Ramos (cell line): ENCODE measurements around the gene FAM209A.
"Not testable (repeated sequence)": the region's sequence is repeated elsewhere in the genome, so short reads cannot be mapped to it uniquely, and the experiment has no call there.

Source experiments
- in situ Hi-C: fragments of 300-500 bp; cut with MboI; formaldehyde crosslinking; loops from one replicate; pipeline ENCODE4 v1.14.3; 2022; ENCODE audit warnings: low sequenced_read_pairs; ENCODE audit not compliant: unreplicated experiment

Gene FAM209A

DNA sequence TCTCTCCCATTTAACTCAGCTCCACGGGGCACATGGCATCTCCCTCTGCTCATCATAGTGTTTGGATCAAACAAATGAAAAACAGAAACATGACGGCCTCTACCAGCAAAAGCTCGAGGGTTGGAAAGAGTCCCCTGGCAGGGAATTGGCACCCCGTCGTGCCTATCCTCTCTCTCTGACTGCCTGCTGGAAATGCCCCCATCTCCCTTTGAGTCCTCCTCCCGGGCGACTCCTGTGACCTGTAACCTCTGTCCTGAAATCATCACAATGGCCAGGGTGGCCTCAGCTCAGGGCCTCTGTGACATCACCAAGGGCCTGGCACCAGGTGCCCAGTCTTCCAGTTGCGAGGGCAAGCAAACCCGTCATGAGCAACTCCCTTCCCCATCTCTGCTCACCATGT, 8.4 kb downstream of the FAM209A start, which contains the start of gene FAM209B:
Gene FAM209B, plus strand, starts transcription at position 301 of the 400 bp plus-strand sequence. Its CDS starts 96 bp downstream, at position 397.
- in situ Hi-C loops = not testable (repeated sequence)

DNA sequence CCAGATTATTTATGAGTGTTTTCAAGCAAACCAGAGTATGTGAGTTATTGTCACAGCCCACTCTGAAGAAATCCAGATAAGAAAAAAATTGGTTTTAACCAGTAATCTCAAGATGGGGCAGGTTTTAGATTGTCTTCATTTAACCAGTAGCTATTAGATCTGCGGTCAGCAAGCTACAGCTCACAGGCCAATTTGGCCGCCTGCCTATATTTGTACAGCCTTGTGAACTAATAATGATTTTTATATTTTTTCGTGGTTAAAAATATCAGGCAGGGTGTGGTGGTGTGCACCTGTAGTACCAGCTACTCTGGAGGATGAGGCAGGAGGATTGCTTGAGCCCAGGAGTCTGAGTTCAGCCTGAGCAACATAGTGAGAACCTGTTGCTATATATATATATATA, 13.5 kb downstream of the FAM209A start:
- in situ Hi-C loops = no loop called here

DNA sequence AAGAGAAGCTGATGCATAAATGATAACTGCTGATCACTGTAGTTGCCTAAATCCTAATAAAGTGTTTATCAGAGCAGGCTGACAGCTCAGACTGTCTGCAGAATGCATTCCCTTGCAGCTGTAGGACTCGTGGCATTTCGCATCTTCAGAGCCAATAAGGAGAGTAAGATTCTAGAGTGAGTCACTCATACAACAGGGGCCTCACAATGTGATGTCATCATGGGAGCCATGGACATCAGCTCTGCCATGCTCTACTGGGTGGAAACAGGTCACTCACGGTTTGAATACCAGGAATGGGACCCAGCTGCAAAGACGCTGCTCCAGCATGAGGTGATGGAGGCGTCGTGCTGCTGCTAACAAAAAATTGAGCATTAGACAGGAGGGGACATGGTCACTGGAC, 15.9 kb downstream of the FAM209A start:
- in situ Hi-C loops = no loop called here

GRCh38 chr20:56542489-56543030, 18.0 kb downstream of the FAM209A start:
- in situ Hi-C loops = no loop called here

- in situ Hi-C loops = loop anchor here (5.0 to 25.0 kb wide), 2 partner anchors 446 to 786 kb away; partner anchors contain the start of gene SPO11
These were observed 27.0 kb downstream of the FAM209A start for GRCh38 chr20:56551571-56551970.

GRCh38 chr20:56552911-56553629, 28.5 kb downstream of the FAM209A start:
- in situ Hi-C loops = loop anchor here (5.0 to 25.0 kb wide), 2 partner anchors 444 to 784 kb away; partner anchors contain the start of gene SPO11

GRCh38 chr20:56554869-56555268, 30.3 kb downstream of the FAM209A start:
- in situ Hi-C loops = loop anchor here (5.0 to 25.0 kb wide), 2 partner anchors 442 to 782 kb away; partner anchors contain the start of gene SPO11

- in situ Hi-C loops = loop anchor here (25.0 kb wide), 1 partner anchor 778 kb away; the partner anchor contains the start of gene SPO11
These were observed 34.4 kb downstream of the FAM209A start for GRCh38 chr20:56558968-56559367.

- in situ Hi-C loops = loop anchor here (25.0 kb wide), 1 partner anchor 773 kb away; the partner anchor contains the start of gene SPO11
These were observed 40.0 kb downstream of the FAM209A start for GRCh38 chr20:56564526-56564925.

DNA sequence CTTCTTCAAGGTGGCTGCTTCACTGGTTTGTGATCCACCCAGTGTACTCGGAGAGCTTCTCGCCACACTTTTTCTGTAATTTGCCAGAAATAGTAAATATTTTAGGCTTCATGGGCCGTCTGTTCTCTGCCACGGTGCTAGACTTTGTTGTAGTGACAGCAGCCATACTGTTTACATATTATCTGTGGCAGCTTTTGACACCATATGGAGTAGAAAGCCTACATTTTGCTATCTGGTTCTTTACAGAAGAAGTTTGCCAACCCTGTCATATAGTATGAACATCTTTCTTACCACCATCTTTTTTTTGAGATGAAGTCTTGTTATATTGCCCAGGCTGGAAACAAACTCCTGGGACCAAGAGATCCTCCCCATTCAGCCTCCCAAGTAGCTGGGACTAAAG, 41.0 kb downstream of the FAM209A start:
- in situ Hi-C loops = loop anchor here (25.0 kb wide), 1 partner anchor 772 kb away; the partner anchor contains the start of gene SPO11

DNA sequence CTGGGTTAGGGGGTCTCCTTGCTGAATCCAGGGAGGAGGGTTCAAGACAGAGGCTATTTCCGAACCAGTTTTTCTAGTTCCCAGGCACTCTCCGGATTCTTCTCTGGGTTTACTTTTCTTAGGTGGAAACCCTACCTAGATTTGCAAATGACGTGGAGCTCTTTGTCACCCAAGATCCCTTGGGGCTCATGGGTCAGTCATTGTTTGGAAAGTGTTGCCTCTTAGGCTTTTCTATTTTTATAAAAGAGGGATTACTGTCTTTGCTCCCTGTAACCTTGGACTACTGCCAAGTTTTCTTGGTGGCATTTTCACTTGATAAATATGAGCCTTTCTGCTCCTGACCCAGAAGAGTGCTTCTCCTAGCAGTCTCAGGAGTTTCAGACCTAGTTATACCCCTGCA, 42.1 kb downstream of the FAM209A start:
- in situ Hi-C loops = loop anchor here (25.0 kb wide), 1 partner anchor 771 kb away; the partner anchor contains the start of gene SPO11

GRCh38 chr20:56570832-56571231, 46.3 kb downstream of the FAM209A start:
- in situ Hi-C loops = loop anchor here (25.0 kb wide), 1 partner anchor 766 kb away; the partner anchor contains the start of gene SPO11

GRCh38 chr20:56572172-56572571, 47.6 kb downstream of the FAM209A start:
- in situ Hi-C loops = loop anchor here (25.0 kb wide), 1 partner anchor 765 kb away; the partner anchor contains the start of gene SPO11

DNA sequence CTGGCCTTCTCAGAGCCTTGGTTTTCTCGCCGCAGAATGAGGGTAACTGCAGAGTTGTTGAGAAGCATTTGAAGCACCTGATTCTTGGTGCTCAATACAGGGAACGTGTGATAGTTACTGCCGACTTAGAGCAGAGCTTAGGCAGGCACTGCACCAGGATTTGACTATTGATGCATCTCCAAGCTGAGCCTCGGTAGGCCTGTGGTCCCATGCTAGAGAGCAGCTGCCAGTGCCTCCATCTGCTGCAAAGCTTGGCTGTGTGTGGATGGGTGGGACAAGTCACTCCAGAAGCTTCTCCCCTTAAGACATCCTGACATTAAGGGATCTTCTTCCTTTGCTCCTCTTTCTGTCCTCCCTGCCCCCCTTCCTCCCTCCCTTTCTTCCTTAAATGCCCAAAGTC, 49.4 kb downstream of the FAM209A start:
- in situ Hi-C loops = loop anchor here (25.0 kb wide), 1 partner anchor 763 kb away; the partner anchor contains the start of gene SPO11

DNA sequence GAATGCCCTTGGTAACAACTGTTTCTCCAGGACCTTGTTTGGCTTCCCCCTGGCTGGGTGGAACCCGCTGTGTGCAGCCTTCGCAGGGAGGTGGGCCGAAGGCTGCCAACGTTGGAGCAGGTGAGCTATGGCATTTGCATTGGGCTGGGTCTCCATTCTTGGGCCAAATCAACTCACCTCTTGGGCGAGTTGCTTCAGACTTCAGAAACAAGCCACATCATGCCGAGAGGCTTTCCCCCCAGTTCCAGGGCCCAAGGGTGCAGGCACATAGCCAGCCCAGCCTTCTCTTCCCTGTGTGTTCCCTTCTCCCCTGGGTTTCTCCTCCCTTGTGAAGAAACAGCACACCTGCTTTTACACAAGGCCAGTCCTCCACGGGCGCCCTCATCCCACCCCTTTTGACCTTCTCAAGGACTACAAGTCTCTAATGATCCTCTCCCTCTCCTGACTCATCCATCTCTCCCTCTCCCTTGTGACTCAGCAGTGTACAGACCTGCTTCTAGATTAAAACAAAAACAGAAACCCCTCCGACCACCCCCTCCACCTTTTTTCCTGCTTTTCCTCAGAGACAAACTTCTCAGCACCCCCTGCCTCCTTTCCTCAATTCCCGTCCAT, 50.1 kb downstream of the FAM209A start:
- in situ Hi-C loops = loop anchor here (25.0 kb wide), 1 partner anchor 763 kb away; the partner anchor contains the start of gene SPO11

- in situ Hi-C loops = no loop called here
These were observed 50.6 kb downstream of the FAM209A start for GRCh38 chr20:56575157-56575556.
